GM19193 (cell line): ENCODE data around the gene CFAP74.

Experiments
- POLR2A ChIP-seq: IDR thresholded peaks from 4 replicates; pipeline ENCODE4 v1.6.1; 2011; ENCODE audit not compliant: insufficient read depth, insufficient read length; ENCODE audit errors: extremely low read depth

The CFAP74 gene

GRCh38 chr1:2046174-2046917 lies 42.8 kb upstream of the CFAP74 start:
- TF ChIP-seq POLR2A, result no peak

GRCh38 chr1:2045468-2046173 lies 42.0 kb upstream of the CFAP74 start:
- TF ChIP-seq POLR2A, result no peak

GRCh38 chr1:2044510-2045319 lies 41.1 kb upstream of the CFAP74 start:
- TF ChIP-seq POLR2A, result no peak

- TF ChIP-seq POLR2A, result no peak
These were observed 40.3 kb upstream of the CFAP74 start for GRCh38 chr1:2043886-2044285.

GRCh38 chr1:2042830-2043773 lies 39.5 kb upstream of the CFAP74 start:
- no peak for TF ChIP-seq POLR2A

- TF ChIP-seq POLR2A, result no peak
These were observed 38.3 kb upstream of the CFAP74 start for GRCh38 chr1:2041887-2042286.

- no peak for TF ChIP-seq POLR2A
These were observed 37.7 kb upstream of the CFAP74 start for GRCh38 chr1:2041305-2041704.

- no peak for TF ChIP-seq POLR2A
These were observed 35.7 kb upstream of the CFAP74 start for GRCh38 chr1:2039251-2039650.

- TF ChIP-seq POLR2A, result no peak
These were observed 34.6 kb upstream of the CFAP74 start for GRCh38 chr1:2038229-2038628.

- no peak for TF ChIP-seq POLR2A
These were observed 33.9 kb upstream of the CFAP74 start for GRCh38 chr1:2037314-2037979.

GRCh38 chr1:2036287-2036686 lies 32.7 kb upstream of the CFAP74 start:
- TF ChIP-seq POLR2A, result no peak

GRCh38 chr1:2033165-2033564 lies 29.6 kb upstream of the CFAP74 start:
- no peak for TF ChIP-seq POLR2A

GRCh38 chr1:2032737-2033136 lies 29.2 kb upstream of the CFAP74 start:
- TF ChIP-seq POLR2A, result no peak
